Measurements from ENCODE around the gene MACF1.

- no peak for TF ChIP-seq CTCF (IDR thresholded peaks at IDR 0.05)
- TF ChIP-seq POLR2A (IDR thresholded peaks at IDR 0.05) = no peak
- TF ChIP-seq POLR2AphosphoS5 (IDR thresholded peaks at IDR 0.05) = no peak
- no peak for TF ChIP-seq EP300 (IDR thresholded peaks at IDR 0.05)
These were observed 280.7 kb downstream of the MACF1 start for GRCh38 chr1:39485046-39485803.
